OCI-LY1 (cell line): ENCODE data around the gene DOCK2.

Experiments
- EZH2 ChIP-seq: fragments of 200-600 bp; sonication (generic), shearing (Covaris generic); IDR thresholded peaks from 2 replicates; pipeline ENCODE4 v1.8.0; 2017; ENCODE audit warnings: borderline replicate concordance, mixed run types, mild to moderate bottlenecking, antibody characterized with exemption, low read length, moderate library complexity, mixed read lengths
- TF ChIP-seq, protein P1 (sequence below): fragments of 200-600 bp; sonication (generic), shearing (Covaris generic); IDR thresholded peaks from 2 replicates; pipeline ENCODE4 v1.5.1; 2017; ENCODE audit warnings: mild to moderate bottlenecking, antibody characterized with exemption, low read length, moderate library complexity, mixed read lengths

DNA sequence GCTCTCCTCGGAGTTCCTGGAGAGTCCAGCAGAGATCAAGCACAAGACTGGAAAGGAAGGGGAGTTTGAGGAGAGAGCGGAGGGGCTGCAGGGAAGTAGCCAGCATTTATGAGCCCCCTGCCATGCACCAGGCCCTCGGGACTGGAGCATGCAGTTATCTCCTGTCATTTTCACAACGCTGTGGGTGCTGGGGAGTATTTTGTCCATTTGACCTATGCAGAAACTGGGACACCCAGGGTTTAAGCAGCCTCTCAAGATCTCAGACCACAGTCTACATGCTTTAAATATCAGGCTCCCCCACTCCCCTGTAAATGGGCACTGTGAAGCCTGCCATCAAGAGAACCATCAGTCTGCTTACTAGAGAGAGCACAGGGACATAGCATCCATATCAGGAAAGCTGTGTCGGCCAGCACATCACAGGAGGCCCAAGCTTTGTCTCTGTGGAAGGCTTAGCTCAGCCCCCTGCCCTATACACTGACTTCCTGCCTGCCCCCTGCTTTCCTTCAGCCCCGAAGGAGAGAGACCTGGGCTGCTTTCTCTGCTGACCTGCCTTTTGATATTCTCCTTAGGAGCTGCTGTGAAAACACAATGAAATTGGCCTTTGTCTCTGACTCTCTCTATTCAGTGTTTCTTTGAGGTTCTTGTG lies 475.9 kb downstream of the DOCK2 start:
- TF ChIP-seq, protein P1, sequence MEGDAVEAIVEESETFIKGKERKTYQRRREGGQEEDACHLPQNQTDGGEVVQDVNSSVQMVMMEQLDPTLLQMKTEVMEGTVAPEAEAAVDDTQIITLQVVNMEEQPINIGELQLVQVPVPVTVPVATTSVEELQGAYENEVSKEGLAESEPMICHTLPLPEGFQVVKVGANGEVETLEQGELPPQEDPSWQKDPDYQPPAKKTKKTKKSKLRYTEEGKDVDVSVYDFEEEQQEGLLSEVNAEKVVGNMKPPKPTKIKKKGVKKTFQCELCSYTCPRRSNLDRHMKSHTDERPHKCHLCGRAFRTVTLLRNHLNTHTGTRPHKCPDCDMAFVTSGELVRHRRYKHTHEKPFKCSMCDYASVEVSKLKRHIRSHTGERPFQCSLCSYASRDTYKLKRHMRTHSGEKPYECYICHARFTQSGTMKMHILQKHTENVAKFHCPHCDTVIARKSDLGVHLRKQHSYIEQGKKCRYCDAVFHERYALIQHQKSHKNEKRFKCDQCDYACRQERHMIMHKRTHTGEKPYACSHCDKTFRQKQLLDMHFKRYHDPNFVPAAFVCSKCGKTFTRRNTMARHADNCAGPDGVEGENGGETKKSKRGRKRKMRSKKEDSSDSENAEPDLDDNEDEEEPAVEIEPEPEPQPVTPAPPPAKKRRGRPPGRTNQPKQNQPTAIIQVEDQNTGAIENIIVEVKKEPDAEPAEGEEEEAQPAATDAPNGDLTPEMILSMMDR = no peak
- no peak for TF ChIP-seq EZH2
